Mesodermal cell (in vitro differentiated cells): ENCODE results near the gene CEBPA.

Experiments
- H3K27ac ChIP-seq: 2 replicates; pipeline ENCODE4 v1.7.0; 2013; ENCODE audit warnings: mild to moderate bottlenecking, low read depth, low read length, moderate library complexity; ENCODE audit not compliant: severe bottlenecking
- H3K36me3 ChIP-seq: 2 replicates; pipeline ENCODE4 v1.7.1; 2013; ENCODE audit warnings: mild to moderate bottlenecking, low read length, moderate library complexity; ENCODE audit not compliant: control insufficient read depth, insufficient read depth
- H3K4me1 ChIP-seq: one replicate; pipeline ENCODE4 v1.7.1; 2013; ENCODE audit warnings: mild to moderate bottlenecking, low read length; ENCODE audit not compliant: insufficient read depth, control insufficient read depth, poor library complexity, severe bottlenecking
- H3K4me3 ChIP-seq: 2 replicates; pipeline ENCODE4 v1.7.0; 2013; ENCODE audit warnings: low read length, control low read depth, mild to moderate bottlenecking; ENCODE audit not compliant: insufficient read depth, poor library complexity, severe bottlenecking; ENCODE audit errors: extremely low read depth
- H3K9me3 ChIP-seq: 2 replicates; pipeline ENCODE4 v1.7.1; 2013; ENCODE audit warnings: mild to moderate bottlenecking, low read length, moderate library complexity; ENCODE audit not compliant: control insufficient read depth
- WGBS, 2 experiments: methylation state at CpG; one replicate each; pipeline ENCODE4 v1.1.5; 2013; ENCODE audit warnings: missing lambda C conversion rate in 2 of 2; ENCODE audit not compliant: insufficient coverage in 2 of 2; 5-methylcytosine and 5-hydroxymethylcytosine counted together

CEBPA gene

GRCh38 chr19:33292595-33293254, 9.6 kb downstream of the CEBPA start:
- Histone ChIP-seq H3K4me3 (no peak overlapping the region), H3K4me1 (peaks cover 11% of the 10 kb centered on the region), H3K27ac (no peak overlapping the region), H3K9me3 (peaks cover 7% of the 10 kb centered on the region), H3K36me3 (no peaks in the 10 kb centered on the region)
- WGBS, 2 experiments, result 88 to 92% methylated on average over 15 to 16 of the region's 16 CpGs

GRCh38 chr19:33291623-33292534, 10.5 kb downstream of the CEBPA start:
- Histone ChIP-seq H3K36me3 (no peaks in the 10 kb centered on the region), H3K9me3 (peaks cover 9% of the 10 kb centered on the region), H3K4me1 (peaks cover 11% of the 10 kb centered on the region), H3K27ac (no peak overlapping the region), H3K4me3 (no peak overlapping the region)
- WGBS, 2 experiments, result 87 to 90% methylated on average over 13 to 14 of the region's 15 CpGs

GRCh38 chr19:33290956-33291622, 11.2 kb downstream of the CEBPA start:
- WGBS, 2 experiments, result 87 to 89% methylated on average over 11 to 14 of the region's 14 CpGs
- Histone ChIP-seq H3K9me3 (peaks cover 9% of the 10 kb centered on the region), H3K4me3 (no peak overlapping the region), H3K4me1 (peaks cover 11% of the 10 kb centered on the region), H3K36me3 (no peaks in the 10 kb centered on the region), H3K27ac (no peak overlapping the region)

- 86 to 90% methylated on average over 10 of the region's 11 CpGs for WGBS, 2 experiments
- Histone ChIP-seq H3K27ac (no peak overlapping the region), H3K36me3 (no peaks in the 10 kb centered on the region), H3K9me3 (peaks cover 9% of the 10 kb centered on the region), H3K4me1 (peaks cover 11% of the 10 kb centered on the region), H3K4me3 (no peak overlapping the region)
Observed at GRCh38 chr19:33290082-33290815, 12.1 kb downstream of the CEBPA start.

- H3K4me3 ChIP-seq, result no peak overlapping the region
- peaks cover 11% of the 10 kb centered on the region for H3K4me1 ChIP-seq
- H3K27ac ChIP-seq, result no peak overlapping the region
- peaks cover 9% of the 10 kb centered on the region for H3K9me3 ChIP-seq
- H3K36me3 ChIP-seq, result no peaks in the 10 kb centered on the region
Observed at GRCh38 chr19:33289261-33289660, 13.1 kb downstream of the CEBPA start.

- Histone ChIP-seq H3K9me3 (peaks cover 9% of the 10 kb centered on the region), H3K4me1 (peaks cover 7% of the 10 kb centered on the region), H3K36me3 (no peaks in the 10 kb centered on the region), H3K4me3 (no peak overlapping the region), H3K27ac (no peak overlapping the region)
- WGBS, 2 experiments, result no CpG with 5 or more reads among the region's 1 CpG
Observed at GRCh38 chr19:33288666-33289065, 13.7 kb downstream of the CEBPA start.

GRCh38 chr19:33287927-33288326, 14.4 kb downstream of the CEBPA start:
- Histone ChIP-seq H3K9me3 (peaks cover 9% of the 10 kb centered on the region), H3K4me1 (no peaks in the 10 kb centered on the region), H3K27ac (no peak overlapping the region), H3K36me3 (no peaks in the 10 kb centered on the region), H3K4me3 (no peak overlapping the region)

GRCh38 chr19:33287438-33287837, 14.9 kb downstream of the CEBPA start:
- Histone ChIP-seq H3K4me3 (no peak overlapping the region), H3K36me3 (no peaks in the 10 kb centered on the region), H3K9me3 (peaks cover 9% of the 10 kb centered on the region), H3K4me1 (no peaks in the 10 kb centered on the region), H3K27ac (no peak overlapping the region)
- WGBS, 2 experiments, result 83 to 88% methylated on average over 4 of the region's 4 CpGs

GRCh38 chr19:33286899-33287298, 15.4 kb downstream of the CEBPA start:
- no peaks in the 10 kb centered on the region for H3K4me1 ChIP-seq
- H3K36me3 ChIP-seq, result no peaks in the 10 kb centered on the region
- peaks cover 9% of the 10 kb centered on the region for H3K9me3 ChIP-seq
- 93 to 95% methylated on average over 9 to 10 of the region's 13 CpGs for WGBS, 2 experiments
- no peak overlapping the region for H3K4me3 ChIP-seq
- H3K27ac ChIP-seq, result no peak overlapping the region

GRCh38 chr19:33285441-33285927, 16.9 kb downstream of the CEBPA start:
- H3K4me3 ChIP-seq, result no peak overlapping the region
- H3K4me1 ChIP-seq, result no peaks in the 10 kb centered on the region
- no peak overlapping the region for H3K27ac ChIP-seq
- peaks cover 9% of the 10 kb centered on the region for H3K9me3 ChIP-seq
- 92 to 93% methylated on average over 9 of the region's 9 CpGs for WGBS, 2 experiments
- H3K36me3 ChIP-seq, result no peaks in the 10 kb centered on the region
